Kidney (tissue), 14 donors: ENCODE data around the gene TEAD1. TPM values are rescaled to one million over a fixed set of nuclear protein-coding genes. Genes with fewer than 3 reads are reported as not detected.

Experiments used
- DNase-seq, 5 donors: peaks; one replicate each; pipeline ENCODE4 v3.0.0-alpha.2; 2013 to 2020
- FAIRE-seq: peaks from 2 replicates; lab custom pipeline; 2012; peaks lifted over from hg19 to GRCh38; lab: Jason Lieb, UNC
- H3K27ac ChIP-seq, 2 donors: one replicate each; pipeline ENCODE4 v1.7.0; 2013; ENCODE audit warnings: low read depth in 2 of 2, low read length in 2 of 2, inconsistent platforms in 1 of 2
- H3K27me3 ChIP-seq: one replicate; pipeline ENCODE4 v1.7.1; 2013; ENCODE audit warnings: low read length, inconsistent platforms; ENCODE audit not compliant: control insufficient read depth, insufficient read depth
- H3K36me3 ChIP-seq, 3 donors: one replicate each; pipeline versions ENCODE4 v1.7.0 to v1.7.1; 2013; ENCODE audit warnings: low read length in 3 of 3, control low read depth in 1 of 3, inconsistent platforms in 1 of 3; ENCODE audit not compliant: insufficient read depth in 3 of 3, control insufficient read depth in 2 of 3
- H3K4me1 ChIP-seq, 3 donors: one replicate each; pipeline versions ENCODE4 v1.7.0 to v1.7.1; 2013; ENCODE audit warnings: low read length in 3 of 3, inconsistent platforms in 1 of 3, low read depth in 1 of 3; ENCODE audit not compliant: control insufficient read depth in 2 of 3, insufficient read depth in 2 of 3
- H3K4me3 ChIP-seq, 3 donors: one replicate each; pipeline versions ENCODE4 v1.7.0 to v1.8.1; 2013; ENCODE audit warnings: low read length in 3 of 3, control low read depth in 1 of 3, inconsistent platforms in 1 of 3
- H3K9ac ChIP-seq, 3 donors: one replicate each; pipeline versions ENCODE4 v1.7.0 to v1.7.1; 2013; ENCODE audit warnings: low read length in 3 of 3, control low read depth in 1 of 3, inconsistent platforms in 1 of 3
- H3K9me3 ChIP-seq, 3 donors: one replicate each; pipeline versions ENCODE4 v1.7.0 to v1.7.1; 2013; ENCODE audit warnings: low read length in 3 of 3, control low read depth in 1 of 3, inconsistent platforms in 1 of 3; ENCODE audit not compliant: control insufficient read depth in 2 of 3, insufficient read depth in 1 of 3
- CTCF ChIP-seq: IDR thresholded peaks from 3 replicates; pipeline ENCODE4 v1.5.1; 2012; ENCODE audit warnings: mild to moderate bottlenecking, moderate library complexity, borderline replicate concordance; ENCODE audit not compliant: insufficient read depth; ENCODE audit errors: extremely low read depth
- intact Hi-C: fragments of 100-400 bp; cut with DNase I; formaldehyde crosslinking; loops from one replicate; pipeline ENCODE4 v1.11.1; 2022
- polyA plus RNA-seq: library from polyadenylated mRNA; stranded (reverse); fragments of 350-450 nt; fragmentation: Illumina TruSeq; extraction: RNeasy Lipid Tissue Mini Kit (QIAGEN cat#74804); gene quantifications from one replicate; pipeline ENCODE4 v1.2.3, GENCODE V29; 2014; ENCODE audit warnings: low read depth, low replicate concordance; ENCODE audit not compliant: insufficient read depth
- total RNA-seq: library from RNA; stranded (reverse); fragmentation: NEBNext Ultra II Directional; extraction: Animal tissue kit (Norgen Biotek cat#: 25700); gene quantifications from one replicate; pipeline ENCODE4 v1.2.1, GENCODE V29; 2021
- donor health status: control.
- donor health status: control.
- donor health status: control.
- donor health status: control.
- donor health status: control.
- donor health status: DM: yes; HTN: yes; CAD: no.
- donor health status: Normal renal cell carcinoma (clear cell type).

Gene TEAD1
- total and polyA plus RNA-seq, 2 donors from 2014 or later, result 7.6 to 77.2 TPM

GRCh38 chr11:12682288-12682687 is 8.1 kb downstream of the TEAD1 start:
- FAIRE-seq (no peak), DNase-seq (no peak)
- no peaks in the 10 kb centered on the region for H3K36me3 ChIP-seq
- peak overlapping the region in 1 of 2 donors; percentile 66 for H3K27ac ChIP-seq
- no peak for TF ChIP-seq CTCF
- no peaks in the 10 kb centered on the region for H3K27me3 ChIP-seq
- intact Hi-C loops, result no loop called here
- no peaks in the 10 kb centered on the region for H3K9me3 ChIP-seq
- peak overlapping the region in 1 of 3 donors; percentile 3 for H3K4me3 ChIP-seq
- H3K4me1 ChIP-seq, result peaks cover 2 to 66% (median 50%) of the 10 kb centered on the region in 3 donors
- peak overlapping the region in 1 of 3 donors; percentile 13 for H3K9ac ChIP-seq

- peak overlapping the region in 1 of 3 donors; percentile 13 for H3K9ac ChIP-seq
- peak in 3 of 5 donors; percentile 58 to 80 (median 80) for DNase-seq
- H3K4me3 ChIP-seq, result peak overlapping the region in 1 of 3 donors; percentile 3
- no peaks in the 10 kb centered on the region for H3K9me3 ChIP-seq
- no peaks in the 10 kb centered on the region for H3K36me3 ChIP-seq
- intact Hi-C loops, result no loop called here
- H3K27me3 ChIP-seq, result no peaks in the 10 kb centered on the region
- FAIRE-seq, result no peak
- peaks cover 2 to 69% (median 53%) of the 10 kb centered on the region in 3 donors for H3K4me1 ChIP-seq
- peak overlapping the region in 1 of 2 donors; percentile 66 for H3K27ac ChIP-seq
- no peak for TF ChIP-seq CTCF
These were observed 8.7 kb downstream of the TEAD1 start for GRCh38 chr11:12682737-12683500.

- Histone ChIP-seq H3K4me1 (peaks cover 5 to 70% (median 60%) of the 10 kb centered on the region in 3 donors), H3K27ac (no peak overlapping the region), H3K36me3 (no peaks in the 10 kb centered on the region), H3K4me3 (no peak overlapping the region), H3K9ac (no peak overlapping the region), H3K27me3 (no peaks in the 10 kb centered on the region), H3K9me3 (no peaks in the 10 kb centered on the region)
- DNase-seq (no peak), FAIRE-seq (no peak)
- TF ChIP-seq CTCF, result no peak
- intact Hi-C loops, result no loop called here
These were observed 9.7 kb downstream of the TEAD1 start for GRCh38 chr11:12683874-12684273.
